K562 (cell line): ENCODE data around the gene FGFRL1. TPM values are rescaled to one million over a fixed set of nuclear protein-coding genes. Genes with fewer than 3 reads are reported as not detected.

Source experiments
- ETV1 ChIP-seq: fragments of 450-650 bp; conservative IDR thresholded peaks from 2 replicates; pipeline ENCODE4 v1.6.1; 2016; ENCODE audit warnings: missing genetic modification characterization, control low read depth, low read depth, missing compliant biosample characterization
- KAT2B ChIP-seq: IDR thresholded peaks from one replicate; pipeline ENCODE4 v1.6.1; 2012; ENCODE audit warnings: low read depth, mild to moderate bottlenecking, control low read depth, inconsistent platforms, low read length, moderate library complexity
- MEF2A ChIP-seq: IDR thresholded peaks from 2 replicates; pipeline ENCODE4 v1.6.1; 2011; ENCODE audit warnings: low read depth, mild to moderate bottlenecking, low read length, moderate library complexity; ENCODE audit not compliant: control insufficient read depth
- NR2C1 ChIP-seq, 2 experiments: fragments of 450-650 bp; IDR thresholded peaks; 2 replicates each; pipeline ENCODE4 v1.6.1; 2017; ENCODE audit warnings: mild to moderate bottlenecking in 2 of 2, antibody characterized with exemption in 1 of 2, inconsistent platforms in 1 of 2, missing compliant biosample characterization in 1 of 2, missing genetic modification characterization in 1 of 2
- NUFIP1 ChIP-seq: fragments of 450-650 bp; IDR thresholded peaks from 2 replicates; pipeline ENCODE4 v1.6.1; 2018; ENCODE audit not compliant: partially characterized antibody
- PURB ChIP-seq: sonication (generic); formaldehyde crosslinking; IDR thresholded peaks from 2 replicates; pipeline ENCODE4 v1.9.0; 2021; ENCODE audit warnings: low read depth, mild to moderate bottlenecking, missing genetic modification reagents
- PYGO2 ChIP-seq: fragments of 450-650 bp; IDR thresholded peaks from 2 replicates; pipeline ENCODE4 v1.6.1; 2016; ENCODE audit warnings: mild to moderate bottlenecking, missing genetic modification characterization, moderate library complexity, missing compliant biosample characterization
- SAFB2 ChIP-seq: fragments of 200-400 bp; formaldehyde crosslinking; IDR thresholded peaks from 2 replicates; pipeline ENCODE4 v1.6.1; 2018; ENCODE audit warnings: borderline replicate concordance, low read length, low read depth, moderate library complexity; ENCODE audit not compliant: severe bottlenecking
- SIN3B ChIP-seq: fragments of 450-650 bp; IDR thresholded peaks from 2 replicates; pipeline ENCODE4 v1.6.1; 2017; ENCODE audit warnings: low read depth, mild to moderate bottlenecking, moderate library complexity
- TRIM28 ChIP-seq: fragments of 450-650 bp; IDR thresholded peaks from 2 replicates; pipeline ENCODE4 v1.6.1; 2017
- ZNF57 ChIP-seq: fragments of 450-650 bp; formaldehyde crosslinking; IDR thresholded peaks from 2 replicates; pipeline ENCODE4 v1.4.0; 2020; ENCODE audit warnings: mild to moderate bottlenecking, moderate library complexity
- ZNF699 ChIP-seq: fragments of 250-450 bp; sonication (Bioruptor Pico); IDR thresholded peaks from 2 replicates; pipeline ENCODE4 v1.8.0; 2021; ENCODE audit warnings: mild to moderate bottlenecking, moderate library complexity; ENCODE audit not compliant: insufficient replicate concordance
- ZNF778 ChIP-seq: fragments of 450-650 bp; formaldehyde crosslinking; IDR thresholded peaks from 2 replicates; pipeline ENCODE4 v1.4.0; 2020; ENCODE audit warnings: mild to moderate bottlenecking, moderate library complexity
- polyA plus RNA-seq, 8 experiments: library from polyadenylated mRNA; depleted of rRNA in 4 of 8; stranded (reverse) in 5 of 8; unstranded in 3 of 8; fragments of >200 nt; fragmentation: Nextera tagmentation in 2 of 8; fragmentation: Illumina TruSeq in 1 of 8; extraction: Ambion mirVana in 2 of 8; extraction: Trizol in 1 of 8; gene quantifications; 2 replicates each; pipeline versions ENCODE4 v1.2.1 to v1.2.3, GENCODE V29; 2011 to 2014; ENCODE audit warnings: inconsistent platforms in 1 of 8, missing spikeins in 1 of 8
- total RNA-seq, 7 experiments: library from RNA; depleted of rRNA in 6 of 7; stranded (reverse); fragments of >200 nt in 6 of 7; fragmentation: Illumina TruSeq in 2 of 7; extraction: Trizol in 2 of 7; gene quantifications; 2 replicates each; pipeline versions ENCODE4 v1.2.1 to v1.2.3, GENCODE V29; 2011 to 2021; ENCODE audit warnings: low replicate concordance in 1 of 7
- TF ChIP-seq, protein P1 (sequence below): fragments of 200-800 bp; sonication (Bioruptor generic); IDR thresholded peaks from 2 replicates; pipeline ENCODE4 v1.6.1; 2016; ENCODE audit warnings: missing genetic modification characterization, missing compliant biosample characterization
- TF ChIP-seq, protein P2 (sequence below): fragments of 250-450 bp; sonication (Bioruptor Pico); IDR thresholded peaks from 2 replicates; pipeline ENCODE4 v1.4.0; 2020
- TF ChIP-seq, protein P3 (sequence below): fragments of 250-450 bp; sonication (Bioruptor Pico); IDR thresholded peaks from 2 replicates; pipeline ENCODE4 v1.4.0; 2020; ENCODE audit warnings: mild to moderate bottlenecking, moderate library complexity
- TF ChIP-seq, protein P4 (sequence below): fragments of 450-650 bp; formaldehyde crosslinking; IDR thresholded peaks from 2 replicates; pipeline ENCODE4 v1.4.0; 2020; ENCODE audit warnings: mild to moderate bottlenecking, moderate library complexity

FGFRL1 gene
- total and polyA plus RNA-seq, 9 of the 15 experiments (the other 6 are each of a cell fraction or from before 2014, with no cell fraction given) = 0.34 to 49.9 (median 14.6) TPM

DNA sequence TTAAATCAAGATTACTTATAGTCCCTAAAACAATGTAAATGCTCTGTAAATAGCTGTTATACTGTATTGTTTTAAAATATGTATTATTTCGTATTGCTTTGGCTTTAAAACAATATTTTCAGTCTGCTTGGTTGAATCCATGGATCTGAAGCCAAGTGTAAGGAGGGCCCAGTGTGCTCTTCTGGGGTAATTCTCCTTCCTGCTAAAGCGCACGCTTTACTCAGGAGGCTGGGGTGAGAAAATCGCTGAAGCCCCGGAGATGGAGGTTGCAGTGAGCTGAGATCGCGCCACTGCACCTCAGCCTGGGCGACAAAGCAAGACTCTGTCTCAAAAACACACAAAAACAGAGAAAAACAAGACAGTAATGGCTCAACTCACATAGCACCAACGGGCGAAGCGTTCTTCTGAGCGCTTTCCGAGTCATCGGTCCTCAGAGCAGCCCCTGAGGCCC is 25.0 kb upstream of the FGFRL1 start (continued):
- TF ChIP-seq, protein P1, sequence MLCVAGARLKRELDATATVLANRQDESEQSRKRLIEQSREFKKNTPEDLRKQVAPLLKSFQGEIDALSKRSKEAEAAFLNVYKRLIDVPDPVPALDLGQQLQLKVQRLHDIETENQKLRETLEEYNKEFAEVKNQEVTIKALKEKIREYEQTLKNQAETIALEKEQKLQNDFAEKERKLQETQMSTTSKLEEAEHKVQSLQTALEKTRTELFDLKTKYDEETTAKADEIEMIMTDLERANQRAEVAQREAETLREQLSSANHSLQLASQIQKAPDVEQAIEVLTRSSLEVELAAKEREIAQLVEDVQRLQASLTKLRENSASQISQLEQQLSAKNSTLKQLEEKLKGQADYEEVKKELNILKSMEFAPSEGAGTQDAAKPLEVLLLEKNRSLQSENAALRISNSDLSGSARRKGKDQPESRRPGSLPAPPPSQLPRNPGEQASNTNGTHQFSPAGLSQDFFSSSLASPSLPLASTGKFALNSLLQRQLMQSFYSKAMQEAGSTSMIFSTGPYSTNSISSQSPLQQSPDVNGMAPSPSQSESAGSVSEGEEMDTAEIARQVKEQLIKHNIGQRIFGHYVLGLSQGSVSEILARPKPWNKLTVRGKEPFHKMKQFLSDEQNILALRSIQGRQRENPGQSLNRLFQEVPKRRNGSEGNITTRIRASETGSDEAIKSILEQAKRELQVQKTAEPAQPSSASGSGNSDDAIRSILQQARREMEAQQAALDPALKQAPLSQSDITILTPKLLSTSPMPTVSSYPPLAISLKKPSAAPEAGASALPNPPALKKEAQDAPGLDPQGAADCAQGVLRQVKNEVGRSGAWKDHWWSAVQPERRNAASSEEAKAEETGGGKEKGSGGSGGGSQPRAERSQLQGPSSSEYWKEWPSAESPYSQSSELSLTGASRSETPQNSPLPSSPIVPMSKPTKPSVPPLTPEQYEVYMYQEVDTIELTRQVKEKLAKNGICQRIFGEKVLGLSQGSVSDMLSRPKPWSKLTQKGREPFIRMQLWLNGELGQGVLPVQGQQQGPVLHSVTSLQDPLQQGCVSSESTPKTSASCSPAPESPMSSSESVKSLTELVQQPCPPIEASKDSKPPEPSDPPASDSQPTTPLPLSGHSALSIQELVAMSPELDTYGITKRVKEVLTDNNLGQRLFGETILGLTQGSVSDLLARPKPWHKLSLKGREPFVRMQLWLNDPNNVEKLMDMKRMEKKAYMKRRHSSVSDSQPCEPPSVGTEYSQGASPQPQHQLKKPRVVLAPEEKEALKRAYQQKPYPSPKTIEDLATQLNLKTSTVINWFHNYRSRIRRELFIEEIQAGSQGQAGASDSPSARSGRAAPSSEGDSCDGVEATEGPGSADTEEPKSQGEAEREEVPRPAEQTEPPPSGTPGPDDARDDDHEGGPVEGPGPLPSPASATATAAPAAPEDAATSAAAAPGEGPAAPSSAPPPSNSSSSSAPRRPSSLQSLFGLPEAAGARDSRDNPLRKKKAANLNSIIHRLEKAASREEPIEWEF (CRISPR knock-in tag) = no peak
- TF ChIP-seq SAFB2 (no peak), KAT2B (no peak), ZNF57 (CRISPR knock-in tag) (no peak), NR2C1 (IDR thresholded peaks at IDR 0.05) (peak; percentile 5; the same call in 1 of the 2 replicates), NR2C1 (tag; IDR thresholded peaks at IDR 0.05) (no peak), PURB (CRISPR knock-in tag) (no peak), TRIM28 (0 out of 2 replicates have a peak, but pooled peaks have one; percentile 32), MEF2A (no peak), ETV1 (tag) (no peak), NUFIP1 (no peak), PYGO2 (tag) (no peak), ZNF778 (CRISPR knock-in tag) (no peak), SIN3B (no peak), ZNF699 (CRISPR knock-in tag) (no peak)
- TF ChIP-seq, protein P2, sequence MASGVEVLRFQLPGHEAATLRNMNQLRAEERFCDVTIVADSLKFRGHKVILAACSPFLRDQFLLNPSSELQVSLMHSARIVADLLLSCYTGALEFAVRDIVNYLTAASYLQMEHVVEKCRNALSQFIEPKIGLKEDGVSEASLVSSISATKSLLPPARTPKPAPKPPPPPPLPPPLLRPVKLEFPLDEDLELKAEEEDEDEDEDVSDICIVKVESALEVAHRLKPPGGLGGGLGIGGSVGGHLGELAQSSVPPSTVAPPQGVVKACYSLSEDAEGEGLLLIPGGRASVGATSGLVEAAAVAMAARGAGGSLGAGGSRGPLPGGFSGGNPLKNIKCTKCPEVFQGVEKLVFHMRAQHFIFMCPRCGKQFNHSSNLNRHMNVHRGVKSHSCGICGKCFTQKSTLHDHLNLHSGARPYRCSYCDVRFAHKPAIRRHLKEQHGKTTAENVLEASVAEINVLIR (CRISPR knock-in tag) = no peak
- TF ChIP-seq, protein P3, sequence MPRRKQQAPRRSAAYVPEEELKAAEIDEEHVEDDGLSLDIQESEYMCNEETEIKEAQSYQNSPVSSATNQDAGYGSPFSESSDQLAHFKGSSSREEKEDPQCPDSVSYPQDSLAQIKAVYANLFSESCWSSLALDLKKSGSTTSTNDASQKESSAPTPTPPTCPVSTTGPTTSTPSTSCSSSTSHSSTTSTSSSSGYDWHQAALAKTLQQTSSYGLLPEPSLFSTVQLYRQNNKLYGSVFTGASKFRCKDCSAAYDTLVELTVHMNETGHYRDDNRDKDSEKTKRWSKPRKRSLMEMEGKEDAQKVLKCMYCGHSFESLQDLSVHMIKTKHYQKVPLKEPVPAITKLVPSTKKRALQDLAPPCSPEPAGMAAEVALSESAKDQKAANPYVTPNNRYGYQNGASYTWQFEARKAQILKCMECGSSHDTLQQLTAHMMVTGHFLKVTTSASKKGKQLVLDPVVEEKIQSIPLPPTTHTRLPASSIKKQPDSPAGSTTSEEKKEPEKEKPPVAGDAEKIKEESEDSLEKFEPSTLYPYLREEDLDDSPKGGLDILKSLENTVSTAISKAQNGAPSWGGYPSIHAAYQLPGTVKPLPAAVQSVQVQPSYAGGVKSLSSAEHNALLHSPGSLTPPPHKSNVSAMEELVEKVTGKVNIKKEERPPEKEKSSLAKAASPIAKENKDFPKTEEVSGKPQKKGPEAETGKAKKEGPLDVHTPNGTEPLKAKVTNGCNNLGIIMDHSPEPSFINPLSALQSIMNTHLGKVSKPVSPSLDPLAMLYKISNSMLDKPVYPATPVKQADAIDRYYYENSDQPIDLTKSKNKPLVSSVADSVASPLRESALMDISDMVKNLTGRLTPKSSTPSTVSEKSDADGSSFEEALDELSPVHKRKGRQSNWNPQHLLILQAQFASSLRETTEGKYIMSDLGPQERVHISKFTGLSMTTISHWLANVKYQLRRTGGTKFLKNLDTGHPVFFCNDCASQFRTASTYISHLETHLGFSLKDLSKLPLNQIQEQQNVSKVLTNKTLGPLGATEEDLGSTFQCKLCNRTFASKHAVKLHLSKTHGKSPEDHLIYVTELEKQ = no peak
- TF ChIP-seq, protein P4, sequence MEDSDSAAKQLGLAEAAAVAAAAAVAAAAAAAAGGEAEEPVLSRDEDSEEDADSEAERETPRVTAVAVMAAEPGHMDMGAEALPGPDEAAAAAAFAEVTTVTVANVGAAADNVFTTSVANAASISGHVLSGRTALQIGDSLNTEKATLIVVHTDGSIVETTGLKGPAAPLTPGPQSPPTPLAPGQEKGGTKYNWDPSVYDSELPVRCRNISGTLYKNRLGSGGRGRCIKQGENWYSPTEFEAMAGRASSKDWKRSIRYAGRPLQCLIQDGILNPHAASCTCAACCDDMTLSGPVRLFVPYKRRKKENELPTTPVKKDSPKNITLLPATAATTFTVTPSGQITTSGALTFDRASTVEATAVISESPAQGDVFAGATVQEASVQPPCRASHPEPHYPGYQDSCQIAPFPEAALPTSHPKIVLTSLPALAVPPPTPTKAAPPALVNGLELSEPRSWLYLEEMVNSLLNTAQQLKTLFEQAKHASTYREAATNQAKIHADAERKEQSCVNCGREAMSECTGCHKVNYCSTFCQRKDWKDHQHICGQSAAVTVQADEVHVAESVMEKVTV = no peak
